Naive B cell (primary cell): ENCODE data around the gene CNOT3. TPM values are rescaled to one million over a fixed set of nuclear protein-coding genes. Genes with fewer than 3 reads are reported as not detected.
"Not testable (repeated sequence)": the region's sequence is repeated elsewhere in the genome, so short reads cannot be mapped to it uniquely, and the experiment has no call there.

Source experiments
- ATAC-seq, 2 donors: fragments of 150-1000 bp; cut with Tn5 transposase; 2 replicates each; pipeline ENCODE4 v1.10.0; 2021; ENCODE audit warnings: low read depth in 2 of 2, mild to moderate bottlenecking in 2 of 2, moderate library complexity in 2 of 2
- DNase-seq: peaks from one replicate; pipeline ENCODE4 v3.0.0; 2022
- H3K27ac Mint-ChIP-seq, 6 donors: one replicate each; pipeline ENCODE4 v1.8.0; 2020 to 2022; ENCODE audit warnings: mild to moderate bottlenecking in 6 of 6, mixed read lengths in 6 of 6, moderate library complexity in 5 of 6, inconsistent platforms in 2 of 6
- H3K27me3 Mint-ChIP-seq, 3 donors: one replicate each; pipeline ENCODE4 v1.8.0; 2021 to 2022; ENCODE audit warnings: mixed read lengths in 3 of 3, mild to moderate bottlenecking in 1 of 3
- H3K36me3 Mint-ChIP-seq, 2 donors: one replicate each; pipeline ENCODE4 v1.8.0; 2020 to 2022; ENCODE audit warnings: mixed read lengths in 2 of 2, inconsistent platforms in 1 of 2, mild to moderate bottlenecking in 1 of 2
- H3K4me1 Mint-ChIP-seq, 3 donors: one replicate each; pipeline ENCODE4 v1.8.0; 2020 to 2022; ENCODE audit warnings: mixed read lengths in 3 of 3, inconsistent platforms in 1 of 3, mild to moderate bottlenecking in 1 of 3, moderate library complexity in 1 of 3
- H3K4me3 Mint-ChIP-seq, 8 donors: one replicate each; pipeline ENCODE4 v1.8.0; 2020 to 2022; ENCODE audit warnings: mild to moderate bottlenecking in 8 of 8, mixed read lengths in 8 of 8, moderate library complexity in 8 of 8, inconsistent platforms in 2 of 8
- H3K9me3 Mint-ChIP-seq, 7 donors: one replicate each; pipeline ENCODE4 v1.8.0; 2020 to 2022; ENCODE audit warnings: mixed read lengths in 7 of 7, mild to moderate bottlenecking in 5 of 7, inconsistent platforms in 2 of 7, moderate library complexity in 1 of 7
- polyA plus RNA-seq, 6 donors: library from polyadenylated mRNA; unstranded; fragments of 300-500 nt; fragmentation: Illumina TruSeq; gene quantifications; one replicate each; pipeline ENCODE4 v1.2.3, GENCODE V29; 2021; ENCODE audit warnings: low read depth in 6 of 6

The CNOT3 gene
- polyA plus RNA-seq, 6 donors from 2014 or later = 2.7 to 12.9 (median 6.9) TPM

GRCh38 chr19:54159352-54160181 is 22.0 kb downstream of the CNOT3 start, which contains the start of gene LENG1:
LENG1 (minus strand) TSS chr19:54159721; CDS start chr19:54159695, 26 bp downstream.
- peak within 1 kb of the TSS; percentile 90 to 100 (median 99) for H3K4me3 Mint-ChIP-seq
- H3K27ac Mint-ChIP-seq = peak within 1 kb of the TSS; percentile 92 to 100 (median 98)
- peak; percentile 87 to 89 for ATAC-seq
- peaks cover 0 to 7% of the 10 kb centered on the region in 2 donors for H3K36me3 Mint-ChIP-seq
- H3K9me3 Mint-ChIP-seq = peaks cover 0 to 3% (median 0%) of the 10 kb centered on the region in 7 donors
- peak; percentile 99 for DNase-seq
- peaks cover 49 to 67% (median 59%) of the 10 kb centered on the region in 3 donors for H3K4me1 Mint-ChIP-seq
- H3K27me3 Mint-ChIP-seq = peaks cover 3 to 15% (median 7%) of the 10 kb centered on the region in 3 donors

GRCh38 chr19:54160182-54160811 is 22.7 kb downstream of the CNOT3 start:
- peaks cover 0 to 7% of the 10 kb centered on the region in 2 donors for H3K36me3 Mint-ChIP-seq
- H3K4me3 Mint-ChIP-seq = peak overlapping the region; percentile 90 to 100 (median 99)
- DNase-seq (no peak), ATAC-seq (no peak)
- H3K27me3 Mint-ChIP-seq = peaks cover 3 to 22% (median 15%) of the 10 kb centered on the region in 3 donors
- peak overlapping the region; percentile 92 to 99 (median 97) for H3K27ac Mint-ChIP-seq
- peaks cover 0 to 3% (median 0%) of the 10 kb centered on the region in 7 donors for H3K9me3 Mint-ChIP-seq
- H3K4me1 Mint-ChIP-seq = peaks cover 50 to 72% (median 66%) of the 10 kb centered on the region in 3 donors

DNA sequence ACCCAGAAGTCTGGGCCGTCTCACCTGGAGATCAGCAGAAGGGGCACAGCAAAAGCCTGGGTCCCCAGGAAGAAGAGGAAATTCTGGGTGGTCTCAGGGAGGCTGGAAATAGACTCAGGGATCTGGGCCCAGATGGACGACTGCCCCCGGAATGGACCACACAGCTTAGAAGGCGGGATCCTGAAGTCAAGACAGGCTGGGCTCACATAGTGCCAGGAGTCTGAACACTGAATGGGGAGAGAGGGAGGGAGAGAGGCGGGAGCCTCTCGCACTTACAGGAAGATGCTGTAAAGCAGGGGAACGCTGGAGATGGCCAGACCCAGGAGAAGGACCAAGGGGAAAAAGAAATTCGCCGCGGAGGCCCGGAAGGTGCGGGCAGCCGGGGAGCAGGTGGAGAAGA is 23.3 kb downstream of the CNOT3 start:
- H3K27ac Mint-ChIP-seq = peak overlapping the region in 3 of 6 donors; percentile 35 to 97 (median 92)

DNA sequence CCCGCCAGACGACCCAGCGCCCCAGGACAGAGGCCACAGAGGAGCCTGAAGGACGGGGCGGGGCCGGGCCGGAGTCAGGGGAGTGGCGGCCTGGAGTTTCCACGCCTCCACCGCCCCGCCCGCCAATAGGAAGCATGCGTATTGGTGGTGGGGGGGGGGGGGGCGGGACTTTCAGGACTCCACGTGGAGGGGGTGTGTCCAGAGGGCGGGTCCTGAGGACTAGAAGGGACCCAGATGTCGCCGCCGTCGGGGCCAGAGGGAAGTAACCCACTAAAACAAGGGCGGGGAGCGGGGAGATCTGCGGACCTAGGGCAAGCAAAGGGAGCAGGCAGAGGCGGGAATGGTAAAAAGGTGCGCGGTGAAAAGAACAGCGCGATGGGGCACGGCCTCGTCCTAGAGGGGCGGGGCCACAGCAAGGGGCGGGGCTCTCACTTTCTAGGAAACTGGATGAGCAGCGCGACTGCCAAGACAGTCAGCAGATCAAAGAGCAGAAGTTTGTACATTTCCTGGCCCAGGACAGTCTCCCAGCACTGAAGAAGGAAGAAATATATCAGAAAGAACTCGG is 24.8 kb downstream of the CNOT3 start:
- ATAC-seq = peak; percentile 24
- peak; percentile 84 for DNase-seq
- Mint-ChIP-seq H3K9me3 (peaks cover 0 to 3% (median 0%) of the 10 kb centered on the region in 7 donors), H3K27ac (peak overlapping the region in 5 of 6 donors; percentile 39 to 94 (median 63)), H3K27me3 (peaks cover 3 to 36% (median 24%) of the 10 kb centered on the region in 3 donors), H3K36me3 (no peaks in the 10 kb centered on the region), H3K4me3 (peak overlapping the region; percentile 80 to 95 (median 91)), H3K4me1 (peaks cover 44 to 71% (median 60%) of the 10 kb centered on the region in 3 donors)

More for the DNA sequence above, 23.3 kb downstream of the CNOT3 start:
- Mint-ChIP-seq H3K4me3 (peak overlapping the region in 7 of 8 donors; percentile 86 to 100 (median 98)), H3K36me3 (peaks cover 0 to 7% of the 10 kb centered on the region in 2 donors), H3K4me1 (peaks cover 50 to 73% (median 67%) of the 10 kb centered on the region in 3 donors), H3K9me3 (peaks cover 0 to 3% (median 0%) of the 10 kb centered on the region in 7 donors), H3K27me3 (peaks cover 3 to 28% (median 20%) of the 10 kb centered on the region in 3 donors)
- no peak for ATAC-seq
- no peak for DNase-seq

DNA sequence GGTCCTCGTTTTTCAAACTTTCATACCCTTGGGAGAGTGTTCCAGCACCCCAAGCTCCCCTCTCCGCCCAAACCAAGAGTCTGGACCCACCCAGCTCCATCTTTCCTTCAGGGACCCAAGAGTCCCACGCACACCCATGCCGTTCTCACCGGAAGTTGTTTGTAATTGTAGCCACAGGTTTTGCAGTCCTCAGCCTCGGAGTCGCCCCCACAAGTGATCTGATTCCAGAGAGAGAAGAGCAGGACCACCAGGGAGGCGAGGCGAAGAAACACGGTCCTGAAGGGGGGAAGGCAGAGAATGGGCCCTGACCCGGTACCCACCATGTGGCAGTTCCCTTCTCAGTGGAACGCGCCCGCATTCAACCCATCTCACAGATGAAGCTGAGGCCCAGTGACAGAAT is 25.3 kb downstream of the CNOT3 start:
- H3K9me3 Mint-ChIP-seq = peaks cover 0 to 3% (median 0%) of the 10 kb centered on the region in 7 donors
- peak overlapping the region in 2 of 6 donors; percentile 7 to 63 for H3K27ac Mint-ChIP-seq
- H3K4me1 Mint-ChIP-seq = peaks cover 44 to 66% (median 60%) of the 10 kb centered on the region in 3 donors
- H3K36me3 Mint-ChIP-seq = no peaks in the 10 kb centered on the region
- H3K4me3 Mint-ChIP-seq = peak overlapping the region; percentile 77 to 95 (median 90)
- no peak for ATAC-seq
- H3K27me3 Mint-ChIP-seq = peaks cover 3 to 36% (median 24%) of the 10 kb centered on the region in 3 donors
- no peak for DNase-seq

- Mint-ChIP-seq H3K9me3 (peaks cover 0 to 3% (median 0%) of the 10 kb centered on the region in 7 donors), H3K4me3 (peak overlapping the region in 6 of 8 donors; percentile 44 to 70 (median 50)), H3K4me1 (peaks cover 39 to 58% (median 56%) of the 10 kb centered on the region in 3 donors), H3K27me3 (peaks cover 3 to 41% (median 24%) of the 10 kb centered on the region in 3 donors), H3K27ac (no peak overlapping the region), H3K36me3 (no peaks in the 10 kb centered on the region)
- ATAC-seq = no peak
- DNase-seq = no peak
Observed at GRCh38 chr19:54164369-54165068, 27.0 kb downstream of the CNOT3 start.

- peaks cover 0 to 3% (median 0%) of the 10 kb centered on the region in 7 donors for H3K9me3 Mint-ChIP-seq
- H3K4me1 Mint-ChIP-seq = peaks cover 33 to 54% (median 51%) of the 10 kb centered on the region in 3 donors
- ATAC-seq (no peak), DNase-seq (no peak)
- peak overlapping the region in 3 of 8 donors; percentile 49 to 69 (median 49) for H3K4me3 Mint-ChIP-seq
- H3K36me3 Mint-ChIP-seq = no peaks in the 10 kb centered on the region
- no peak overlapping the region for H3K27ac Mint-ChIP-seq
- peaks cover 3 to 41% (median 24%) of the 10 kb centered on the region in 3 donors for H3K27me3 Mint-ChIP-seq
Observed at GRCh38 chr19:54165222-54165621, 27.7 kb downstream of the CNOT3 start.

DNA sequence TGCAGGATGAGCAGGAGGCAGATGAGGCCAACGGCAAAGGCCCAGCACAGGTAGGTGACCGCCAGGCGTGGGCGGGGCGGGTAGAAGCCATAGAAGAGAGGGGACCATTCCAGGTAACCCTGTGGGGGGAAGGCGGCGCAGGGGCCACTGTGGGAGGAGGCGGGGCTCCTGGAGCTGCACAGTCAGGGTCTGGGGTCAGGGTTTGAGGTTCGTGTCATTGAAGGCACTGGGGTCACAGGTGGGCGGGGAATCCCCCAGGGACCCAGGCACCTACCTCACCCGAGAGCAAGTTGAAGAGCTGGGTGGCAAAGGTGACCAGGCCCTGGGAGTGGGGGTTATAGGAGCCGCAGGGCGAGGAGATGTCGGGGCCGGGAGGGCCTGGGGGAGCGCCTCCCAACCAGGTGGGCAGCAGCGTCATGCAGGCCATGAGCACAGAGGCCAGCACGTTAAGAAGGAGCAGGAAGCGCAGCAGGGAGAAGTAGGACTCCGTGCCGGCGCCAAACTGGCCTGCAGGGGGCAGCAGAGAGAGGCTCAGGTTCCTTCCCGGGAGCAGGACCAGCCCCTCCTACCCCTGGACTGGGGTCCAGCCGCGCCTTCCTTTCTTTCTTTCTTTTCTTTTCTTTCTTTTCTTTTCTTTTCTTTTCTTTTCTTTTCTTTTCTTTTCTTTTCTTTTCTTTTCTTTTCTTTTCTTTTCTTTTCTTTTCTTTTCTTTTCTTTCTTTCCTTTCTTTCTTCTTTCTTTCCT is 30.8 kb downstream of the CNOT3 start:
- DNase-seq = peak; percentile 80
- peak overlapping the region in 1 of 8 donors; percentile 27 for H3K4me3 Mint-ChIP-seq
- H3K27ac Mint-ChIP-seq = peak overlapping the region in 1 of 6 donors; percentile 71
- H3K4me1 Mint-ChIP-seq = peaks cover 25 to 37% (median 34%) of the 10 kb centered on the region in 3 donors
- peaks cover 0 to 34% (median 24%) of the 10 kb centered on the region in 3 donors for H3K27me3 Mint-ChIP-seq
- H3K9me3 Mint-ChIP-seq = peaks cover 0 to 3% (median 0%) of the 10 kb centered on the region in 7 donors
- ATAC-seq = peak; percentile 87 to 89
- no peaks in the 10 kb centered on the region for H3K36me3 Mint-ChIP-seq

DNA sequence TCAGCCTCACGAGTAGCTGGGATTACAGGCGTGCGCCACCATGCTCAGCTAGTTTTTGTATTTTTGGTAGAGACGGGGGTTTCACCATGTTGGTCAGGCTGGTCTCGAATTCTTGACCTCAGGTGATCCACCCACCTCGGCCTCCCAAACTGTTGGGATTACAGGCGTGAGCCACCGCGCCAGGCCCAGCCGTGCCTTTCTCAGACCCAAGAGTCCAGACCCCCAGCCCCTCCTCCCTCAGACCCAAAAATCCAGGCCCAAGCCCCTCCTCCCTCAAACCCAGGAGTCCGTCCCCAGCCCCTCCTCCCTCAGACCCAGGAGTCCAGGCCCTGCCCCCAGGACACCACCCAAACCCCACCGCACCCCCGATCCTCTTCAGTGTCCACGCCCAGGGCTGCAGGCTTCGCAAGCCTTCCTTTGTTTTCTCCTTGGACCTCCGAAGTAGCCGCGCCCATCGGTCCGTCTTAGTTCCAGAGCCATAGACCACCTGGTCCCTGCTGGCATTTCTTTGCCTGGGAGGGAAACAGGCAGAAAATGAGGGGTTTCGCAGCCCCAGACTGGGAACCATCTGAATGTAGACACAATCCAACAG is 31.7 kb downstream of the CNOT3 start:
- Mint-ChIP-seq H3K4me3 (peak overlapping the region in 3 of 8 donors; percentile 56 to 66 (median 58)), H3K36me3 (no peaks in the 10 kb centered on the region), H3K4me1 (peaks cover 22 to 37% (median 29%) of the 10 kb centered on the region in 3 donors), H3K27me3 (peaks cover 0 to 30% (median 20%) of the 10 kb centered on the region in 3 donors), H3K9me3 (peaks cover 0 to 3% (median 0%) of the 10 kb centered on the region in 7 donors), H3K27ac (no peak overlapping the region)
- DNase-seq = no peak
- no peak for ATAC-seq

DNA sequence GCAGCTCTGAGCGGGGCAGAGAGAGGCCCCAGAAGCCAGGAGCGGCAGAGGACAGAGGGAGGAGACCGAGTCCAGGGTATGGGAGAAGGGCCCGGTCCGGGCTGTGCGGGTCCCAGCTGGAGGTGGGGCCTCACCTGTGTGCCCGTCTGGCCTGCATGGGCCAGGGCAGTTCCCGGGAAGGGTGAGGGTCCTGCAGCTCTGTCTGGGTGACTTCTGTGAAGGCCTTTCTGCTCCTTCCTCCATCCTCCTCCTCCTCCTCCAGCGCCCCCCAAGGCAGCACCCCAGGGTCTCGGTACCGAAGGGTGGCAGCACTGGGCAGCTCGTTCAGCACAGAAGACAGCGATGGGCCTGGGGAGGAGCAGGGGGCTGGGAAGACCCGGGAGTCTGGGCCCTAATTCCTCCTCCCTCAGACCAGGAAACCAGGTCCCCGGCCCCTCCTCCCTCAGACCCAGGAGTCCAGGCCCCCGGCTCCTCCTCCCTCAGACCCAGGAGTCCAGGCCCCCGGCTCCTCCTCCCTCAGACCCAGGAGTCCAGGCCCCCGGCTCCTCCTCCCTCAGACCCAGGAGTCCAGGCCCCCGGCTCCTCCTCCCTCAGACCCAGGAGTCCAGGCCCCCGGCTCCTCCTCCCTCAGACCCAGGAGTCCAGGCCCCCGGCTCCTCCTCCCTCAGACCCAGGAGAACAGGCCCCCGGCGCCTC is 34.3 kb downstream of the CNOT3 start:
- DNase-seq, H3K9me3 Mint-ChIP-seq, ATAC-seq, H3K27ac Mint-ChIP-seq, H3K27me3 Mint-ChIP-seq, H3K36me3 Mint-ChIP-seq: not testable (repeated sequence)
- H3K4me3 Mint-ChIP-seq = peak overlapping the region in 1 of 8 donors; percentile 69
- H3K4me1 Mint-ChIP-seq = peaks cover 17 to 33% (median 21%) of the 10 kb centered on the region in 3 donors
